GM10266 (cell line): ENCODE results near the gene IMPDH1.

ENCODE experiments used
- DNase-seq: peaks from one replicate; pipeline ENCODE4 v3.0.0; 2012; ENCODE audit errors: extremely low spot score
- CTCF ChIP-seq: IDR thresholded peaks from 2 replicates; pipeline ENCODE4 v1.5.1; 2012; ENCODE audit warnings: mild to moderate bottlenecking, low read depth; ENCODE audit not compliant: control insufficient read depth, insufficient read depth; ENCODE audit errors: missing control alignments

Gene IMPDH1

DNA sequence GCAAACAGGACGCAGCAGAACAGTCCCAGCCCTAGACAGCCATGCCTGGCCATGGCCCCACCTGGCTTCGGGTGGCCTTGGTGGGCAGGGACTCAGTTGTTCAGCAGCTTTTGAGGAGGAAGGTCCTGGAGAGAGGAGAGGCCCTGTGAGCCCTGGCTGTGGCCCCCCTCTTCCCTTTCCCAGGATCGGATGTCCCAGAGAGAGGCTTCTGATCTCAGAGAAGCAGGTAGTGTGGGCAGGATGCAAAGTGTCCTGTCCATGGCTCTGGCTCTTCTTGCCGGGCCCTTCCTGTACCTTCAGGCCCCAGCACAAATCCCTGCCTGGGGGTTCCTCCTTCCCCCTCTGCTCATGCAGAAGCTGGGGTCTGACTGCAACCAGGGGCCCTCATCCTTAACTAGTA lies 49.8 kb downstream of the IMPDH1 start:
- DNase-seq, result no peak
- no peak for TF ChIP-seq CTCF

DNA sequence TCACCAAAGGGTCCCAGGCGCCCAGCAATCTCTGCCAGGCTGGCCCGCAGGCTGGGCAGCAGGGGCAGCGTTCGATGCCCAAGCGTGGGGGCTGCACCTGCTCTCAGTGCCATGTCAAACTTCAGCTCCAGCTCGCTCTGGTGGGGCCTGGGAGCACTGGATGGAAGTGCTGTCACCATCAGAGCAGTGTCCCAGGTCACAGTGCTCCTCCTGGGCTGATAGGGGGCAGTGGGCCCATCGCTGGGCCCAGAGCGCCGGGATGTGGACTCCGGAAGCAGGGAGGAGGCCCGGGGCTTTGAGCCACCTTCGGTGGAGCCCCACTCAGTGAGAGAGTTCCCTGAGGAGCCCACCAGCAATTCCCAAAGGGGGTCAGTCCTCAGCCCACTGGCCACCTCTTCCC lies 50.4 kb downstream of the IMPDH1 start:
- TF ChIP-seq CTCF, result no peak
- DNase-seq, result no peak

DNA sequence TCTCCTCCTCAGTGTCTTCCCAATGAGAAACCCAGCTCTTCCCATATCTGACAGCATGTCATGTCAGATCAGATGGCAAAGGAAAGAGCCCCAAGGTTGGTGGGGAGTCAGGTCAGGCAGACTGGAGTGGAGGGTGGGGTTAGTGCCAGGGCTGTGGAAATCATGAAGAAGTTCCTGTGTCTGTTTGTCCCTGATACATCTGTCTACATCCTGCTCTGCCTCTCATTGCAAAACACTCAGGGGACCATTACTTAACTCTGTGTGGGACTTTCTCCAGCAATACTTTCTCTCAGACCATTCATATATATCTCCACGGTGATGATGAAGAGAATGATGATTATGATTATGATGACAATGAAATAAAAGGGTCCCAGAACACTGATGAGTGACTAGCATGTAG lies 51.5 kb downstream of the IMPDH1 start:
- no peak for DNase-seq
- TF ChIP-seq CTCF, result no peak

DNA sequence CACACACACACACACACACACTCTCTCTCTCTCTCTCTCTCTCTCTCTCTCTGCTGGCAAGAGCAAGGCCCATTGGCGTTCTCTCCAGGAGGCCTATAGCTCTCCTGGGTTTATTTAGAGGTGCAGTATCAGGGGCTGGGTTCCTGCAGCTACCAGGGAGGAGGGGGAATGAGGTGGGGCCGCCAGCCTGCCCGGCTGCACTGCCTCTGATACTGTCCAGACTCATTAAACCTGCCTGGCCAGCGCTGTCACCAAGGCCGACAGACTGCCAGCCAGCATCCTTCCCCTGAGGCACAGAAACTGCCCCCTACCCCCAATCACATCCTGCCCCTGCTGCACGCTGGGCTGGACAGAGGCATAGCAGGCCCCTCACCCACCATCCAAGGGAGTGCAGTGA lies 52.6 kb downstream of the IMPDH1 start:
- DNase-seq, result no peak
- no peak for TF ChIP-seq CTCF

DNA sequence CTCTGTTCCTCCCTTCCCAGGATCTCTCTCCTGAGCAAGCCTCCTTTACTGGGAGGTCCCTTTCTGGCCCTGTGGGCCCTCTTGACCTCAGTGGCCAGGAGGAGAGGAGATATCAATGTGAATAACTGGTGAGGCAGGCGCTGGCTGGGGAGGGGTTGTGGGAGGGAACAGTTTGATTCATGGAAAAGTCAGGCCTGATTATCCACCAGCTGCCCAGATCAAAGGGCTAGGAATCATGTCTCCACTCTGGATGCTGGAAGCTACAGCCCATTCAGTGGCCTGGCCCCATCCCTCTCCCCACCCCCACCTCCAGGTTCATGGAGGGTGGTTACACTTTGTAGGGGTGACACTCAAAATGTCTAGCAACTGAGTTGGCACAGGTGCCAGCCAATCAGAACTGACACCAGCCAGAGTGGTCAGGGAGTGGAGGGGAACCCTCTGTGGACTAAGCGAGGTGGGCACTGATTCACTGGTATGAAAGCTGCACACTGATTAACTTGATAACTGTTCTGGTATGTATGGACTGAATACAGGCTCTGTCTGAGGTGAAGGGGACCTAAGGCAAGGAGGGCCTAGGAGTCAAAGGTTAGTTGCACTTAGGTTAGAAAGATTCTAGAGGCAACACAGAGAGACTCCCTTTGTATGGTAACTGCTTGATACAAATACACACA lies 53.1 kb downstream of the IMPDH1 start:
- no peak for TF ChIP-seq CTCF
- DNase-seq, result no peak

DNA sequence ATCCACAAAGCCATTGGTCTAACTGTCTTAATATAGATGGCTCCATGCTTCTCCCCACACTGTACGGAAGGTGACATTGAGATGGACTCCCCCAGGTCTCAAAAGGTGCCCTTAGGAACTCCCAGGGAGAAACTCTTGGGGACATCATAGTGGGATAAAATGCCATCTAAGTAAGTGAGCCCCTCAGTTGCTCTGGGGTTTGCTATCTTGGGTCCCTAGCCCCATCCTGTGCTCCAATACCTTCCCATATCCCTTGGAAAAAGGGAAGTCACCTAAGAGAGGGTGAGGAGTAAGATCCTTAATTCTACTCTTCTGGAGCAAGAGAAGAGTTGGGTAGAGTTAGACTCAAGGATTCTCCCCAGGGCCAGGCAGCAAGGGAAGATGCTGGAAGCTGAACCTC lies 56.2 kb downstream of the IMPDH1 start:
- DNase-seq, result peak; percentile 25
- TF ChIP-seq CTCF, result no peak

GRCh38 chr7:128353189-128353588 lies 56.6 kb downstream of the IMPDH1 start:
- TF ChIP-seq CTCF, result no peak
- DNase-seq, result no peak
